Measurements from ENCODE around the gene MAP4K3. TPM values are rescaled to one million over a fixed set of nuclear protein-coding genes. Genes with fewer than 3 reads are reported as not detected.
"Not testable (repeated sequence)": the region's sequence is repeated elsewhere in the genome, so short reads cannot be mapped to it uniquely, and the experiment has no call there.

MAP4K3 gene
- total RNA-seq, 1 donor from 2014 or later: 50.1 TPM

DNA sequence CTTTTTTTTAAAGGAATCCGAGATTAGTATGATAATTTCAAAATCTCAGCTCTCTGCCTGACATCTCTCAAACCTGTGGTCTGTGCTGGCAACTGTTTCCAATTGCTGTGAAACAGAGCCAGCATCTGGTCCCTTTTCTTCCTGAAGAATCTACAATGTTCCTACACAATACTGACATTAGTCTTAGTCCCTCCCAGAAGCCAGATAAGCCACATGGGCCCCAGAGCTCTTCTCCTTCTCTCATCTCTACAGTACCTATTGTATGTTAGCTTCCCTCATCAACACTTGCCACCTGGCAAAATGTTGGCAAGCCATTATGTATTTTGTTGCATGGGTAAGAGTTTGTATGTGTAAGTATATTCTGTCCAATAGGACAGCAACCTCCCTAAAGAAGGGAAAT is 130.5 kb downstream of the MAP4K3 start:
- no peak for DNase-seq (ENCODE audit: low spot score)

DNA sequence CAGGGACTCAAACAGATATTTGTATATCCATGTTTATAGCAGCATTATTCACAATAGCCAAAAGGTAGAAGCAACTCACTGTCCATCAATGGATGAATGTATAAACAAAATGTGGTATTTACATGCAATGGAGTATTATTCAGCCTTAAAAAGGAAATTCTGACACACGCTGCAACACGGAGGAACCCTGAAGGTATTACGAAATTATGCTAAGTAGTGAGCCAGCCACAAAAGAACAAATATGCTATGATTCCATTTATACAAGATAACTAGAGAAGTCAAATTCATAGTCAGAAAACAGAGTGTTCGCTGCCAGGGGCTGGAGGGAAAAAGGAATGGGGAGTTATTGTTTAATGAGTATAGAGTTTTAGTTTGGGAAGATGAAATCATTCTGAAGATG is 132.4 kb downstream of the MAP4K3 start:
- no peak for DNase-seq (ENCODE audit: low spot score)

DNA sequence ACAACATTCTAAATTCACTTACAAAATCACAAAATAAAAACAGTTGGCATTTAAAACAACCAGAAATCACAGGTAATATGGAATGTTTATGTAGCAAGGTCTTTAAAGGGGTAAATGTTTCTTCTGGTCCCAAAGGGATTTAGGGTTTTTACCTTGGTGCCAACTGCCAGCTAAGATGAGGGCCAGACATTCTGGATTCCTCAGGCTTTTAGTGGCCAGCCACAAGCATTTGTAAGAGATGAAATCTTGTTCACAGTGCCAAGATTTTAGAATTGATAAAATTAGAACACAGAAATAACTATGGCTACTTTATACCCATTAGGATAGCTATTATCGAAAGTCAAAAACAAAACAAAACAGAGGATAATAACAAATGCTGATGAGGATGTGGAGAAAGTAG is 132.9 kb downstream of the MAP4K3 start:
- no peak for DNase-seq (ENCODE audit: low spot score)

DNA sequence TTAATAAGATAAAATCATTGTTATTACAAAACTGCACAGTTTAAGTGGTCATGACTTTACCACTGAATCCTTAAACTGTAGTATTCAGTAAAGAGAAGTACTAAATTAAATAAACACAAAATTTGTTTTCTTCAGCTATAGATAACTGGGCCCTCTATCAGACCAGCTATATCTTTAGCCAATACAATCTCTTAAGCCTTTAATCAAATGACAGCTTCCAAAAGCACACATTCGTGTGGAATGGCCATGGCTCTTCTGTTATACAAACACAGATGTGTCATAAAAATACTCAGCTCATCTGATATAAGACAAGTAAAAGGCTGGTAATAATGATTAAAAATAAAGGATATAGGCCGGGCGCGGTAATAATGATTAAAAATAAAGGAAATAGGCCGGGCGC is 135.7 kb downstream of the MAP4K3 start:
- no peak for DNase-seq (ENCODE audit: low spot score)

DNA sequence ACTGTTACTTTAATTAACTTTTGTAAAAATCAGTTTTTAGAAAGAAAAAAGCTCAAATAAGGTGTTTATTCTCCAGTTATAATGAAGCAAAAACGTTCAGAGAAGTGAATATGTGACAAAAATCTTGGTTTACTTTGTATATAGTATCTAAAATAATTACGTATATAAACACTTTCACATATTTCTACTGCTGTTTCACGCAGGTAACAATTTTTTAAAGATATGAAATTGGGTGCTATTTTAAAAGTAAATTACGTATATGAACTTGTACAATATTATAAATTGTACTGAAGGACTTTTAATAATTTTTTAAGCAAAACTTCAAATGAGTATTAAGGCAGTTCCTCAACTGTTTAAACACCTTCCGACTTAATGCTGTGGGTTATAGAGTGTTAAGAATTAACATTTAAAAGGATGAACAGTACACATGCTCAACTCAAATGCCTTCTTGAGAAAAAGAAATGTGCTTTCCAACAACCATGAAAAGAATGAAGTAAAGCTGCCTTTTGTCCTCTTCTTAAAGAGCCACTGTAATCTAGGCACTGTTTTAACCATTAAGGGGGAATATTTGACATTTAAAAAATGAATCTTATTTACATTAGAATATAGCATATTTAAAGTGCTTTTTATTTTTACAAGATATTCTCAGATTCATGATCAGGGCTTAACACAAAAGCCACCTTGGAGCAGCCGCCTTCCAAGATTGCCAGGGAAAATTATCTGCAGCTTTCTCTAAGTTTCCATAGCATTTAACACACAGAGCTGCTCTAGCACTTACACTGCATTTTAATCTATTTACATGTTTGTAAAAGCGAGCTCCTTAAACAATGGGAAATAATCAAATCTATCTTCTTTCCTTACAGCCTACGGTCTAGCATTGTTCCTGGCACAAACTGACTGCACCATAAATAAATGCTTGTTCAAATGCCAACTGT is 136.8 kb downstream of the MAP4K3 start:
- DNase-seq (ENCODE audit: low spot score): no peak

DNA sequence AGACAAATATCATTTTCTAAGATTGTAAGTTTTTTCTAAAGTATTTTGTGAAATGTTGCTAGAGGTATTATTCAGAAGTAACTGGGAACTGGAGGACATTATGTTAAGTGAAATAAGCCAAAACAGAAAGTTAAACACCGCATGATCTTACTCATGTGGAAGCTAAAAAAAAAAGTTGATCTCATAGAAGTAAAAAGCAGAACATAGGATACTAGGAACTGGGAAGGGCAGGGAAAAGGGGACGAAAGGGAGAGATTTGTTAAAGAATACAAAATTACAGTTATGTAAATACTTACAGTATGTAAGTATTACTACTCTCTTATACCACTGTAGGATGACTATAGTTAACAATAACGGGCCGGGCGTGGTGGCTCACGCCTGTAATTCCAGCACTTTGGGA is 146.7 kb downstream of the MAP4K3 start:
- DNase-seq (ENCODE audit: low spot score): no peak

DNA sequence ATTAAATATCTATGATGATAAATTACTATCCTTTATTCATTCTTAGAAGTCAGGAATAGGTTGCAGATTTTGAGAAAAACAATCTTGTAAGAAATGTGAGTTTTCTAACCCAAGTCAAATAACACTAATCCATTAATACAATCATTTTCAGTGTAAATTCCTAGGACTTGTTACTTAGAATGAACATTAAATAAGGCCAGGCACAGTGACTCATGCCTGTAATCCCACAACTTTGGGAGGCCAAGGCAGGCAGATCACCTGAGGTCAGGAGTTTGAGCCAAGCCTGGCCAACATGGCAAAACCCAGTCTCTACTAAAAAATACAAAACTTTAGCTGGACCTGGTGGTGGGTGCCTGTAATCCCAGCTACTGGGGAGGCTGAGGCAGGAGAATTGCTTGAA is 147.5 kb downstream of the MAP4K3 start:
- no peak for DNase-seq (ENCODE audit: low spot score)

DNA sequence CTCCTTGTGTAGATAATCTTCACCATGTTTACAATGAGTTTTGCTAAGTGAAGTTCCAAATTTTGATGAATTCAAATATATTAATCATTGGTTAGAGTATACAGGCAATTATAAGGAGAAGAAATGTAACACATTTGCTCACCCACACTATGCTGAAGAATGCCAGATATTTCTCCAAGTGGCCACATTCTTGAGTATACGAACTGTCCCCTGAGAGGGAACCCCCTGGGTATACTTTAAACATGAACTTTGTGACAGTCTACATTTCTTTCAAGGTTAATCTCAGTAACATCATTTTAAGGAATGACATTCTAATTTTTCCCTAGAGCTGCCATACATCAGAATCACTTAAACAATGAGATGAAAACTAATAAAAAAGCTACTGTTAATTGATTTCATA is 153.5 kb downstream of the MAP4K3 start:
- no peak for DNase-seq (ENCODE audit: low spot score)

DNA sequence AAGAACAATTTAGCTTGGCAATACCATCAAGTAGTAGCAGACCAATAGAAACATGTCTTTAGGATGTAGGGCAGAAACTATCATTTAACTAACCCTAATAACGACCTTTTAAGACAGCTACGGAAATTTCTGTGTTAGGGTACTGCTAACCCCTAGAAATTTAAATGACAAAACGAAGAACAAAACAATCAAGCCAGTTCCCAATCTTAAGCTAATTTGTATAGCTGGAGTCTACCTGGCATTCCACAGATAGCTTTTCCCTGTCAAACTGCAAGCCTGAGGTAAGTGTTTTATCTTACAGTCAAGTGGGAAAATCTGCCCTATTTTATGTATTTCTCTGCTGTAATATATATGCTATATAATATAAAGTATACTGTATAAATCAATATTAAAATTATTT is 155.7 kb downstream of the MAP4K3 start:
- DNase-seq (ENCODE audit: low spot score): no peak

DNA sequence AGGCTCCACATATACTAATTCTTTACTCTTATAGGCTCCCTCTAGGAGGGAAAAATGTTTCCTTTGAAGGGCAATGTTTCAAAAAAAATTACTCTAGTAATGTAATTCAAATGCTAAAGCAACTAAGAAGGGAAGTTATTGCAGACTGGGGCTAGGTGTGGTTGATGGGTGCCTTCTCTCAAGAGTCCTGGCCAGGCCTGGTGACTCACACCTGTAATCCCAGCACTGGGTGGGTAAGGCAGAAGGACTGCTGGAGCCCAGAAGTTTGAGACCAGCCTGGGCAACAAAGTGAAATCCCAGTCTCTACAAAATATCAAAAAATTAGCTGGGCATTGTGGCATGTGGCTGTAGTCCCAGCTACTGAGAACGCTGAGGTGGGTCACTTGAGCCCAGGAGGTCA is 162.1 kb downstream of the MAP4K3 start:
- DNase-seq (ENCODE audit: low spot score): no peak

DNA sequence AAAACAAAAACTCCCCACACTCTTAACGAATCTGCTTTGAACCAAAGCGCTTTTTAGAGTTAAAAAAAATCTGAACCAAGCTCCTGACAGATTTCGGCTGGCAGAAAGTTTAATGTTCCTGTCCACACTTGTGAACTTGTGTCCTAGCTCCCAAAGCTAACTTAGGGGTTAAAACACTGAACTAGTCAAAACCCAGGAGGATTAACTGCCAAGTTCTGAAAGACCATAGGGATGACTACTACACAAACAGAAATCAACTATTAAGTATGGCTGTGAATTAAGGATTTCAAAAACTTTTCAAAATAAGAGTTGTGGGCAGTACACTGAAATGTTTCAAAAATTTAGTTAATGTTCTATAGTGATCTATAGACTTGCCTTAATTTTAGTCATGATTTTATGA is 167.1 kb downstream of the MAP4K3 start:
- no peak for DNase-seq (ENCODE audit: low spot score)

DNA sequence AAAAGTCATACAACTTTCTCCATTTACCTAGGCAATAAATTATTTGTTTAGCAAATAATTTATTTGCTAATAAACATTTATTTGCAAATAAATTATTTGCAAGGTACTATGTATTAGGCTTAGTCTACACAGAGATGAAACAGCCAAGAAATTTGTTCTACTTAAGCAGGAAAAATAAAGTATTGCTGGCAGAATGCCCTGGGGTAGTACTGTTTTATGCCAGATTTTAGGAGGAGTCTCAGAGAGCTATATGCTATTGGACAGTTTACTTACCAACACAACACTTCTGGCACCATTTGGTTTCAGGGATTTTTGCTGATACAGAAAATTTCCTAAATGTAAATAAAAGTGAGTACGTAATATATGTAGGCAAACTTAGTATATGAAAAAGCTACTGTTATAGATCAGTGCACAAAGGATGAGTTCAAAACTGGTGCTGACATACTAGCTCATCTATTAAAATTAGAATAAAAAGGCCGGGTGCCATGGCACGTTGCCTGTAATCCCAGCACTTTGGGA is 170.1 kb downstream of the MAP4K3 start:
- no peak for DNase-seq (ENCODE audit: low spot score)

DNA sequence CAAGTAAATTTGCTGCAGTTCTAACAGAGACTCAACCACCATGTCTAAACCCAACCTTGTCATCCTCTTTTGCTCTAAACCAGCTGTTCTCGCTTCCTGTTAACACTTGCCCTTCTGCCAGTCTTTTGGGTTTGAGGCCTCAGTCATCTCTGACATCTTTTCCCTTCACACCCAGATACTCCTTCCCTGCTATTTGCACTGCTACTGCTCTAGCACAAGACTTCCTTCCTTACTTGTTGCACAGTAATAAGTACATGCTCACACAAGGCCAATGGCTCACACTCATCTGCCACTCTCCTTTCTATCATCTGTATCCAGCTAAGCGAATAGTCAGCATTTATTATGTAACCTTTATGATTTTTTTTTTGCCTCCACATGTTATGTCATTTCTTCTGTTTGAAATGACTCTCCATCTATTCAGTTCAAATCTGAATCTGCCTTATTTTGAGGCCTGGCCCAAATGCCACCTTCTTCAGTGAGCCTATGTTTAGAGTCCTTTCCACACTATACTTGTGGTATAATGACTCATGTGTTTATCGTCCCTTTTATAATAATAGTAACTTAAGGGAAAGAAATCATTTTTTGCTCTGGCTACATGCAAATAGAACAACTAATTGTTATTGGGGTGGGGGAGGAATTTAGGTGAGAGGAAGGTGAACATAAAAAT is 170.8 kb downstream of the MAP4K3 start:
- no peak for DNase-seq (ENCODE audit: low spot score)

DNA sequence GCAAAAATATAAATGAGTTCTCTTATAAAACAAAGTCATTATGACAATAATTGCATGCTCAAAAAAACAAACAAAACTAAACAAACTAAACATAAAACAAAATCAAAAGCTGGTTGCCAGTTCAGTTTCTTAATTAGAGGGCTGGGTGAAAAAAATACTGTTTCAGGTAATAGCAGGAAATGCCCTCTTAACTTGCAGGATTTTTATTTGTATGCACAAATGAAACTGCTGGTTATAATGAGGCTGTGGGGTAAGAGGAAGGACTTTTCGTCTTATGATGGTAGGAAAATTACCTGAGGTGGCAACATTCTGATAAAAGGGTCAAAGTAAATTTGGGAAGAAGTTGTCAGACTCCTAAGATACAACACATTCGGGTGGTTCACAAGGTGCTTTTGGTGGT is 171.8 kb downstream of the MAP4K3 start:
- DNase-seq (ENCODE audit: low spot score): no peak

DNA sequence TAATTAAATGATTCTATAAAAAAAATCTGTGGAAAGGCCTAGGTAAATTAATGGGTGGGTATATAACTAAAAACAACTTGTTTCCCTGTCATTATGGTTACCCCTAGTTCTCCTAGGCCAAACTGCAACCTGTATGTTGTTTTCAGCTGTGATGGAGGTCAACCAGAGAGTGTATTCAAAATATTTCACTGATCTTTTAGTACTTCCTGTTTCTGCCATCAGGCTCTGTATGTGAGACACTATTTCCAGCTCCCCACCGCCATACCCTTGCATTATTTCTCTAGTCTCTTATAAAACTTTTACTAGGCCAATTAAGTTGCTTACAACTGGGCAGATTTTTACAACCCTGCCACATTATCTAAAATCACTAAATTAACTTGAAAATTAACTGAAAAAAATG is 172.4 kb downstream of the MAP4K3 start:
- DNase-seq (ENCODE audit: low spot score): no peak

DNA sequence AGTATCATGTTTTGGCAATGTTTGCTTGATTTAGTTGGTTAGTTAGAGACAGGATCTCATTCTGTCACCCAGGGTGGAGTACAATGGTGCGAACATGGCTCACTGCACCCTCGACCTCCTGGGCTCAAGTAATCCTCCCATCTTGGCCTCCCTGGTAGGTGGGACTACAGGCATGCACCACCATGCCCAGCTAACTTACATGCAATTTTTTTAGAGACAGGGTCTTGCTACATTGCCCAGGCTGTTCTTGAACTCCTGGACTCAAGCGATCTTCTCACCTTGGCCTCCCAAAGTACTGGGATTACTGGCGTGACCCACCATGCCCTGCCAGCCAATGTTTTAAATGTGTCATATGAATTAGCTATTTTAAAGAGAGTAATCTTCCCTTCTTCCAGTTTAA is 177.0 kb downstream of the MAP4K3 start:
- no peak for DNase-seq (ENCODE audit: low spot score)

DNA sequence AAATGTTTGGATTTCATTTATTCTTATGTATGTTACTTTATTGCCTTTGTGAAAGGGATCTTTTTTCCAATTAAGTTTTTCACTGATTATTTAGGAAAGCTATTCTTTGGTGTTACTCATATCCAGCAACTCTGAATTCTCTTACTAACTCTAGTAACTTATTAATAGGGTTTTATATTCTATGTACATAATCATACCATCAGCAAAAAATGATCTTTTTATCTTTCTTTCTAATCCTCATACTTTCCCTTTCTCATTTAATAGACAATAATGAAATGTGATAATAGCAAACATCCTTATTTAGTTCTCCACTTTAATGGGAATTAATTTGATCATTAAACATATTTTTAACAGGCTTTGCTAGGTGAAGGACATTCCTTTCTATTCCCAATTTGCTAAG is 181.0 kb downstream of the MAP4K3 start:
- DNase-seq (ENCODE audit: low spot score): no peak

DNA sequence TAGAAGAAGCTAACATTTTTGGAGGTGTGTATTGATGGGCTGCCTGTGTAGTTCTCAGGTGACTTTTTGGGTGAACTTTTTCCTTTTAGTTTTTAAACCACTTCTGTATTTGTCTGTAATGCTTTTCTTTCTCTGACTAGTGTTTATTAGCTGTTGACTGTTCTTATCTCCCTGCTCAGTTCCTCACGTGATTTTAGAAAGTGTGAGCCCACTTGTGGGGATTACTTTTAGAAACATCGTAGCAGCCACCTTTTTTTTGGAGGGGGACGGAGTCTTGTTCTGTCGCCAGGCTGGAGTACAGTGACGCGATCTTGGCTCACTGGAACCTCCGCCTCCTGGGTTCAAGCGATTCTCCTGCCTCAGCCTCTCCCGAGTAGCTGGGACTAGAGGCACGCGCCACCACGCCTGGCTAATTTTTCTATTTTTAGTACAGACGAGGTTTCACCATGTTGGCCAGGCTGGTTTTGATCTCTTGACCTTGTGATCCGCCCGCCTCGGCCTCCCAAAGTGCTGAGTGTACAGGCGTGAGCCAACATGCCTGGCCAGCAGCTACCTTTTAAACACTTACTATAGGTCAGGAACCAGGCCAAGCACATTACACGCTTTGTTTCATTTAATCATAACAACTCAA is 184.1 kb downstream of the MAP4K3 start:
- DNase-seq (ENCODE audit: low spot score): no peak

DNA sequence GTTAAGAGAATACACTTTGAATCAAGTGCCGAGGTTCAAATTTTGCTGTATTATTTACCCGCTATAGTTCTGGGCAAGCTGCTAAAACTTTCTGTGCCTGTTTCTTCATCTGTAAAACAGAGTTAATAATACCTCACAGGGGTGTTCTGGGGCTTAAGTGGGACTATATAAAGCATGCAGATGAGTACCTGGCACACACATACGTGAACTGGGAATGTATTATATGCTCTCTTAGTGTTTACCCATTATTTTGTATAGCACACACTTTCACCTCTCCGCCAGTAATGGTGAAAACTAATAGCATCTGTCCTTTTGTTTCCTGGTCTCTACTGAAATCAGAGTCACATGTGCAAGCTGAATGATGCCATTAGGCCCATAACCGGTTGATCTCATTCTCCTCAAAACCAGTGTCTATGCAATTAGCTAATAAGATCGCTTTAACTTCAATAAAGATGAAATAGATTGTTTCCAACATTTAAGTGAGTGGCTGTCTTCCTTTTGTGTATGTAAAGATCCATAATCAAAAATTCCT is 189.5 kb downstream of the MAP4K3 start:
- DNase-seq (ENCODE audit: low spot score): no peak

DNA sequence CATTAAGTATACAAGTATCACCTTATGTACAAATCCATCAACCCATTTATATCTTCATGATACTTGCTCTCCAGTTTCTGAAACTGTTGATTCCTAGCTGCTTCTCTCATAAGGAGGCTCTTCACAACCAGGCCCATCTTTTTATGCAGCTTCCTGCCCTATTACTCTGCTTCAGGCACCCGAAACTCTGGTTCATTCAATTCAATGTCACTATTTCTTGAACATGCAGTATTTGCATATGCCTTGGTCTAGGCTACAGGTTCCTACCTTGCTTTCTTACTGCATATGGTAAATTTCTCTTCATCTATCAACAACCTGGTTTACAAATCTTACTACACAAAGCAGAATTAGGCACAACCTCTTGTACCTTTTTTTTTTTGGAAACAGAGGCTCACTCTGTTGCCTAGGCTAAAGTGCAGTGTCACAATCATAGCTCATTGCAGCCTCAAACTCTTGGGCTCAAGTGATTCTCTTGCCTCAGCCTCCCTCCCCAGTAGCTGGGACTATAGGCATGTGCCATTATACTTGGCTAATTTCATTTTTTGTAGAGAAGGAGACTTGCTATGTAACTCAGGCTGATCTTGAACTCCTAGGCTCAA is 190.6 kb downstream of the MAP4K3 start:
- DNase-seq (ENCODE audit: low spot score): no peak

DNA sequence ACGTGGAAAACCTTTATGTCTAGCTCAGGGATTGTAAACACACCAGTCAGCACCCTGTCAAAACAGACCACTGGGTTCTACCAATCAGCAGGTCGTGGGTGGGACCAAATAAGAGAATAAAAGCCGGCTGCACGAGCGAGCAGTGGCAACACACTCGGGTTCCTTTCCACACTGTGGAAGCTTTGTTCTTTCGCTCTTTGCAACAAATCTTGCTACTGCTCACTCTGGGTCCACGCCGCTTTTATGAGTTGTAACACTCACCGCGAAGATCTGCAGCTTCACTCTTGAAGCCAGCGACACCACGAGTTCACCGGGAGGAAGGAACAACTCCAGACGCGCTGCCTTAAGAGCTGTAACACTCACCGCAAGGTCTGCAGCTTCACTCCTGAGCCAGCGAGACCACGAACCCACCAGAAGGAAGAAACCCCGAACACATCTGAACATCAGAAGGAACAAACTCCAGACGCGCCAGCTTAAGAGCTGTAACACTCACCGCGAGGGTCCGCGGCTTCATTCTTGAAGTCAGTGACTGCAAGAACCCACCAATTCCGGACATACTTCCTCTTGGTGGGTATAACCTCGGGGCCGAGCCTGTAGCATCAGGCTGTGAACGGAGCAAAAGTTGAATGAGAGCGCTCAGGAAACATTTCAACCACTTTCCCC is 192.0 kb downstream of the MAP4K3 start:
- not testable (repeated sequence) for DNase-seq (ENCODE audit: low spot score)

All from mesenteric fat pad (tissue), 1 donor.